OCI-LY3 (cell line): ENCODE data around the gene HELZ2.

Experiments used
- EZH2phosphoT487 ChIP-seq: fragments of 200-600 bp; shearing (Covaris generic); IDR thresholded peaks from 2 replicates; pipeline ENCODE4 v1.6.1; 2018; ENCODE audit warnings: antibody characterized with exemption, mixed run types, low read depth
- TF ChIP-seq, protein P1 (sequence below): fragments of 200-600, 300-600 bp; sonication (generic); IDR thresholded peaks from 2 replicates; pipeline ENCODE4 v1.5.1; 2014; ENCODE audit warnings: antibody characterized with exemption, low read length, low read depth

DNA sequence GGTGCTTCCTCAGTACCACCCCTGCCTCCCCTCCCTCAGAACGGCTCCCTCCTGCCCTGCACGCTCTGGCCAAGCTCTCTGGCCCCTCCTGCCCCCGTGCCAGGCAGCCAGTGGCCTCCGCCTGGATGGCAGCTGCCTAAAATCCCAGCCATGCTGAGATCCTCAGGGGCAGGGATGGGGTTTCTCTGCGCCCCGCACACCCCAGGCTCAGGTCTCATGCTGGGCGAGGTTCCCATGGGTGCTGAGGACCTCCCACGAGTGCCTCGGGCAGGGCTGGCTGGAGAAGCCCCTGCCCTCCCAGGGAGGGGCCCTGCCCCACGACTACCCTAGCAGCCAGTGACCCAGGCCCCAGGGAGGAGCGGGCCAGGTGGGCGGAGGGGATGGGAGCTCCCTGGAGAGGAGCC, 39.6 kb downstream of the HELZ2 start:
- TF ChIP-seq, protein P1, sequence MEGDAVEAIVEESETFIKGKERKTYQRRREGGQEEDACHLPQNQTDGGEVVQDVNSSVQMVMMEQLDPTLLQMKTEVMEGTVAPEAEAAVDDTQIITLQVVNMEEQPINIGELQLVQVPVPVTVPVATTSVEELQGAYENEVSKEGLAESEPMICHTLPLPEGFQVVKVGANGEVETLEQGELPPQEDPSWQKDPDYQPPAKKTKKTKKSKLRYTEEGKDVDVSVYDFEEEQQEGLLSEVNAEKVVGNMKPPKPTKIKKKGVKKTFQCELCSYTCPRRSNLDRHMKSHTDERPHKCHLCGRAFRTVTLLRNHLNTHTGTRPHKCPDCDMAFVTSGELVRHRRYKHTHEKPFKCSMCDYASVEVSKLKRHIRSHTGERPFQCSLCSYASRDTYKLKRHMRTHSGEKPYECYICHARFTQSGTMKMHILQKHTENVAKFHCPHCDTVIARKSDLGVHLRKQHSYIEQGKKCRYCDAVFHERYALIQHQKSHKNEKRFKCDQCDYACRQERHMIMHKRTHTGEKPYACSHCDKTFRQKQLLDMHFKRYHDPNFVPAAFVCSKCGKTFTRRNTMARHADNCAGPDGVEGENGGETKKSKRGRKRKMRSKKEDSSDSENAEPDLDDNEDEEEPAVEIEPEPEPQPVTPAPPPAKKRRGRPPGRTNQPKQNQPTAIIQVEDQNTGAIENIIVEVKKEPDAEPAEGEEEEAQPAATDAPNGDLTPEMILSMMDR: no peak
- TF ChIP-seq EZH2phosphoT487: no peak
